Suprapubic skin (tissue), 4 donors: Measurements from ENCODE around the gene TEAD4. TPM values are rescaled to one million over a fixed set of nuclear protein-coding genes. Genes with fewer than 3 reads are reported as not detected.

Experiments
- DNase-seq, 2 donors: peaks; one replicate each; pipeline ENCODE4 v3.0.0-alpha.2; 2019; ENCODE audit warnings: low spot score in 2 of 2
- H3K27ac ChIP-seq: fragments of 200-600 bp; sonication (generic); one replicate; pipeline ENCODE4 v1.5.1; 2019
- H3K27me3 ChIP-seq: fragments of 200-600 bp; sonication (generic); one replicate; pipeline ENCODE4 v1.5.1; 2019
- H3K36me3 ChIP-seq: fragments of 200-600 bp; sonication (generic); one replicate; pipeline ENCODE4 v1.5.1; 2019
- H3K4me1 ChIP-seq: fragments of 200-600 bp; sonication (generic); one replicate; pipeline ENCODE4 v1.5.1; 2019
- H3K4me3 ChIP-seq: fragments of 200-600 bp; sonication (generic); one replicate; pipeline ENCODE4 v1.5.1; 2019; ENCODE audit warnings: mild to moderate bottlenecking
- H3K9me3 ChIP-seq: fragments of 200-600 bp; sonication (generic); one replicate; pipeline ENCODE4 v1.5.1; 2019
- CTCF ChIP-seq, 2 donors: fragments of 200-600 bp in 1 of 2; fragments of 450-650 bp in 1 of 2; sonication (generic) in 1 of 2; IDR thresholded peaks; one replicate each; pipeline ENCODE4 v1.5.1; 2016 to 2019; ENCODE audit warnings: antibody characterized with exemption in 2 of 2, mild to moderate bottlenecking in 1 of 2, moderate library complexity in 1 of 2
- EP300 ChIP-seq: sonication (generic); formaldehyde crosslinking; IDR thresholded peaks from one replicate; pipeline ENCODE4 v1.6.1; 2017; ENCODE audit warnings: antibody characterized with exemption
- POLR2A ChIP-seq, 2 donors: fragments of 450-650 bp; IDR thresholded peaks; one replicate each; pipeline ENCODE4 v1.6.1; 2017; ENCODE audit warnings: antibody characterized with exemption in 2 of 2, mild to moderate bottlenecking in 2 of 2, moderate library complexity in 2 of 2
- POLR2AphosphoS5 ChIP-seq, 3 donors: sonication (generic); formaldehyde crosslinking; IDR thresholded peaks; one replicate each; pipeline ENCODE4 v1.6.1; 2017; ENCODE audit warnings: antibody characterized with exemption in 3 of 3
- WGBS: methylation state at CpG from one replicate; pipeline ENCODE4 v1.1.5; 2018; 5-methylcytosine and 5-hydroxymethylcytosine counted together
- total RNA-seq, 4 donors: library from RNA; depleted of rRNA; stranded (reverse); fragments of >200 nt; gene quantifications; one replicate each; pipeline ENCODE4 v1.1.0, GENCODE V29; 2016

Gene TEAD4
- total RNA-seq, 4 donors from 2014 or later: 13.0 to 28.4 (median 17.2) TPM

DNA sequence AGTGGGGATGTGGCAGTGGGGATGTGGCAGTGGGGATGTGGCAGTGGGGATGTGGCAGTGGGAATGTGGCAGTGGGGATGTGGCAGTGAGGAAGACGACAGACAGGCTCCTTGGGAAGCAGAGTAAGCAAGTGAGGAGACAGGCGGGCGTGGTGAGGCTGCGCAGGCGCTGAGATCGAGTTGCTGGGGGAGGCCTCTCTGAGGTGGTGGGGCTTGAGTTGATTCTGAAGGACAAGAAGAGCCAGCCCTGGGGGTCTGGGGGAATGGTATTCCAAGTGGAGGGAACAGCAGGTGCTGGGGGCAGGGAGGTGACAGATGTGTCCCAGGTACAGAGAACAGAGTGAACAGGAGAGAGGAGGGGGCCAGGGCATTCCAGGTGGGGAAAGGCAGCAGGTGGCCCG, 84.2 kb downstream of the TEAD4 start:
- DNase-seq: peak in 1 of 2 donors; percentile 28
- WGBS: 92% methylated on average over 7 of the region's 7 CpGs
- H3K4me1 ChIP-seq: peaks cover 6% of the 10 kb centered on the region
- no peaks in the 10 kb centered on the region for H3K27me3 ChIP-seq
- TF ChIP-seq POLR2A (IDR thresholded peaks at IDR 0.05) (no peak), POLR2AphosphoS5 (IDR thresholded peaks at IDR 0.05) (no peak), CTCF (IDR thresholded peaks at IDR 0.05) (no peak), EP300 (no peak)
- no peaks in the 10 kb centered on the region for H3K9me3 ChIP-seq
- H3K27ac ChIP-seq: no peak overlapping the region
- H3K4me3 ChIP-seq: no peak overlapping the region
- peaks cover 11% of the 10 kb centered on the region for H3K36me3 ChIP-seq

DNA sequence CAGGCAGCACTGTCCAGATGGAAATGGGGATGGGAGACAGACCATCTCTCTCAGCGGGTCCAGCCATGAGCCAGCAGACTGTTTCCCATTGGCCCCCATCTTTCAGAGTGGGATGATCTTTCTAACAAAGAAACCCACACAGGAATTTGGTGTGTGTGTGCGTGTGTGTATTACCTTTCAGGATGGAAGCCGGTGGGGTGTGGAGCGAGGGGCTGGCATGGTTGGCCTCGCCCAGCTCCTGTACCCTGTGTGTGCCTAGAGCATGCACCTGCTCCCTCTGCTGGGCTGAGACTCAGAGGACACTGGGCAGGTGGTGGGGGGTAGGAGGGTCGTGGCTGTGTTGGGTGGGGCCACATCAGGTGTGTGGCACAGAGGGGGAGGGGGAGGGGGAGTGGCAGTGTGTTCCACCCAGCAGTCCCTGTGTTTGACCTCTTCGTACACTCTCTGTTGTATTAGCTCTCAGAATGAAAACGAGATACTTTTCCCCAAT, 85.0 kb downstream of the TEAD4 start:
- H3K27me3 ChIP-seq: no peaks in the 10 kb centered on the region
- H3K4me1 ChIP-seq: peaks cover 6% of the 10 kb centered on the region
- DNase-seq: no peak
- WGBS: 69% methylated on average over 8 of the region's 8 CpGs
- no peaks in the 10 kb centered on the region for H3K9me3 ChIP-seq
- H3K4me3 ChIP-seq: no peak overlapping the region
- no peak overlapping the region for H3K27ac ChIP-seq
- peaks cover 6% of the 10 kb centered on the region for H3K36me3 ChIP-seq
- no peak for TF ChIP-seq POLR2AphosphoS5 (IDR thresholded peaks at IDR 0.05)
- no peak for TF ChIP-seq EP300
- no peak for TF ChIP-seq POLR2A (IDR thresholded peaks at IDR 0.05)
- TF ChIP-seq CTCF (IDR thresholded peaks at IDR 0.05): no peak

- H3K36me3 ChIP-seq: peaks cover 3% of the 10 kb centered on the region
- TF ChIP-seq EP300: no peak
- no peak for TF ChIP-seq POLR2A (IDR thresholded peaks at IDR 0.05)
- no peak for TF ChIP-seq POLR2AphosphoS5 (IDR thresholded peaks at IDR 0.05)
- no peak for TF ChIP-seq CTCF (IDR thresholded peaks at IDR 0.05)
- H3K27me3 ChIP-seq: no peaks in the 10 kb centered on the region
- DNase-seq: no peak
- H3K4me3 ChIP-seq: no peak overlapping the region
- no peaks in the 10 kb centered on the region for H3K9me3 ChIP-seq
- no peak overlapping the region for H3K27ac ChIP-seq
- 89% methylated on average over 5 of the region's 5 CpGs for WGBS
- peaks cover 6% of the 10 kb centered on the region for H3K4me1 ChIP-seq
Observed at GRCh38 chr12:3045494-3045893, 86.3 kb downstream of the TEAD4 start.

- H3K27me3 ChIP-seq: no peaks in the 10 kb centered on the region
- WGBS: 76% methylated on average over 5 of the region's 7 CpGs
- no peak for DNase-seq
- TF ChIP-seq POLR2AphosphoS5 (IDR thresholded peaks at IDR 0.05) (no peak), CTCF (IDR thresholded peaks at IDR 0.05) (no peak), POLR2A (IDR thresholded peaks at IDR 0.05) (no peak), EP300 (no peak)
- peaks cover 6% of the 10 kb centered on the region for H3K4me1 ChIP-seq
- H3K36me3 ChIP-seq: no peaks in the 10 kb centered on the region
- H3K9me3 ChIP-seq: no peaks in the 10 kb centered on the region
- no peak overlapping the region for H3K27ac ChIP-seq
- no peak overlapping the region for H3K4me3 ChIP-seq
Observed at GRCh38 chr12:3045989-3046388, 86.8 kb downstream of the TEAD4 start.

- H3K27me3 ChIP-seq: no peaks in the 10 kb centered on the region
- WGBS: 61% methylated on average over 16 of the region's 17 CpGs
- no peaks in the 10 kb centered on the region for H3K9me3 ChIP-seq
- H3K27ac ChIP-seq: no peak overlapping the region
- peaks cover 6% of the 10 kb centered on the region for H3K4me1 ChIP-seq
- TF ChIP-seq CTCF (IDR thresholded peaks at IDR 0.05): no peak
- peak in 1 of 3 donors; percentile 4 for TF ChIP-seq POLR2AphosphoS5 (IDR thresholded peaks at IDR 0.05)
- no peak for TF ChIP-seq EP300
- no peak for DNase-seq
- no peaks in the 10 kb centered on the region for H3K36me3 ChIP-seq
- no peak overlapping the region for H3K4me3 ChIP-seq
Observed at GRCh38 chr12:3046441-3047200, 87.4 kb downstream of the TEAD4 start.
